Non-pigmented ciliary epithelial cell (primary cell): ENCODE results near the gene GATB.

Experiments
- DNase-seq: peaks from one replicate; pipeline ENCODE4 v3.0.0-alpha.2; 2010; ENCODE audit warnings: low read depth

The GATB gene

DNA sequence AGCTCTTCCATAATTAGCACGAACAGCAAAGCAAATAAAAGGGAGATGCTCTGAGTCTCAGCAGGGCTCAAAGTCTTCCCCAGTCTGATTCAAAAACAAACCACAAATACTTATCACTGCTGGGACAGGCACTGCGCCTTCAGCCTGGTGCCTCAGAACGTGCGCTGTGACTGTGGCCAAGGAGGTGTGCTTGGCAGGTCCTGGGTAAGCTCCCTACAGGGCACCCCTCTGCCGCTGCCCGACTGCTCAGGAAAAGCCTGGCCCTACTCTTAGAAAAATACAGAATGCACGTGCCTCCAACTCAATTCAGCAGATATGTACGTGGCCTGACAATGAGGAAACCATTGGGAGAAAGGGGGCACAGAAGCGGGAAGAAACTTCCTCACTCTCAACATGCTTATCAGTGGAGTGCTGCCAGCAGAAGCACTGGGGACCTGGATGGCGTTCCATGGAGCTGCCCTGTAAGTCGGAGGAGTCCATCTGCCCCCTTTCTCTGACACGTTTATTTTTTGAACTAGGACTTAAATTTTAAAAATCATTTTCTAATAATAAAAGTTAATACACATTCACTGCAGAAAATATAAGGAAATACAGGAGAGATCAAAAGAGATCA, 86.8 kb downstream of the GATB start:
- no peak for DNase-seq

DNA sequence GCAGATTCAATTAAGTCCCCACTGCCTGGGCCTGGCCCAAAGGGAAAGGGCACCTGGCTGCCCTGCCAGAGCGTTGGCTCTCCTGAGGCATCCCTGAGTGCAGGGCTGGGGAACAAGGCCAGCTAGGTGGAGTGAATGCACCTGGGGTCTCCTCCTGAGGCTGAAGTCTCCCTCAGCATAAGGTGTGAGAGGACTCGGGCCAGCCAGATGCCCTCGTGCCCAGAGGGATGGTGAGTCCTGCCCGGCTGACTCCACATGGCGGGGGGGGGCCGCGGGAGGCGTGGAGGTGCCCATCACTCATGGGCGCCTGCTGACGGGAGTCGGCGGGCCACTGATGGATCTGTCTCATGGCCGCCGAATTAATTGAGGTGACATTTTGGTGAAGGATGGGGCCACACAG, 87.8 kb downstream of the GATB start:
- no peak for DNase-seq

DNA sequence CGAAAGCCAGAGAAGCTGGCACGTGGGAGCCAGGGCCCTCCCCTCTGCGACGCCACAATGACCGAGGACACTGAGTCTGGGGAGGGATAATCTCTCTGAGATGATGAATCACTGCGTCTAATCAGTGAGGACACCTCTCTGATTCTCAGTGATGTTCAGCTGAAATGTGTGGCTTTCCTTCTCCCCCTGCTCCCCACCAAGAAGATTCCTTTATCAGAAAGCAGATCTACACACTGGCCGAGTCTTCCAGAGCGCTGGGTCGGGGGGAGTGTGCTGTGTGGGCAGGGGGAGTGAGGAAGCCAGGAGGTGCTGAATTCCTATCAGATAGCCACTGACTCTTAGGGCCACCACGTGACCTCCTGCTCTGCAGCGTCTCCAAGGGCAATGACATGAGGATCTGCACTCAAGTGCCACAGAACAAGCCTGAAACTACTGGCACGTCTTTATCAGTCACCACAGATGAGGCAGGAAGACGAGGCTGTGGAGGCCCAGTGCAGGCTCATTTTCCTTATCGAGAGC, 89.2 kb downstream of the GATB start:
- no peak for DNase-seq

DNA sequence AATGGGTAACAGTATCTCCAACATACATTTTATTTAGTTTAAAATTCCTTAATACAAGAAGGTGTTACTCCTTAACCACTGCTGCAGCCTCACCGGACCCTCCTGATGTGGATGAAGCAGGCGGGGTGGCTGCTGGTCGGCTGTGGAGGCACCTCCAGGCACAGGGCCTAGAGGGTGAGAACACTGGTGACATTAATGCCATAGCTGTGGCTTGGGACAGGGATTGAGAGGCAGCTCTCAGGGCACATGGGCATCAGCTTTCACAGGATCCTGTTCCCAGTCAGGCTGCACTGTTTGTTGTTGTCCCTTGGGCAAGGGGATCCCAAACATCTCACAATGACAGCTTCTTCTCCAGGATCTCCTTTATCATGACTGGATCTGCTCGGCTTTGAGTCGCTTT, 90.0 kb downstream of the GATB start:
- no peak for DNase-seq

GRCh38 chr4:151669990-151670389, 90.8 kb downstream of the GATB start:
- no peak for DNase-seq

- no peak for DNase-seq
These were observed 92.0 kb downstream of the GATB start for GRCh38 chr4:151668689-151669402.

GRCh38 chr4:151667666-151668065, 93.1 kb downstream of the GATB start:
- DNase-seq: no peak

- no peak for DNase-seq
These were observed 93.8 kb downstream of the GATB start for GRCh38 chr4:151667048-151667447.

- DNase-seq: no peak
These were observed 94.3 kb downstream of the GATB start for GRCh38 chr4:151666501-151666900.

- no peak for DNase-seq
These were observed 95.1 kb downstream of the GATB start for GRCh38 chr4:151665785-151666127.

DNA sequence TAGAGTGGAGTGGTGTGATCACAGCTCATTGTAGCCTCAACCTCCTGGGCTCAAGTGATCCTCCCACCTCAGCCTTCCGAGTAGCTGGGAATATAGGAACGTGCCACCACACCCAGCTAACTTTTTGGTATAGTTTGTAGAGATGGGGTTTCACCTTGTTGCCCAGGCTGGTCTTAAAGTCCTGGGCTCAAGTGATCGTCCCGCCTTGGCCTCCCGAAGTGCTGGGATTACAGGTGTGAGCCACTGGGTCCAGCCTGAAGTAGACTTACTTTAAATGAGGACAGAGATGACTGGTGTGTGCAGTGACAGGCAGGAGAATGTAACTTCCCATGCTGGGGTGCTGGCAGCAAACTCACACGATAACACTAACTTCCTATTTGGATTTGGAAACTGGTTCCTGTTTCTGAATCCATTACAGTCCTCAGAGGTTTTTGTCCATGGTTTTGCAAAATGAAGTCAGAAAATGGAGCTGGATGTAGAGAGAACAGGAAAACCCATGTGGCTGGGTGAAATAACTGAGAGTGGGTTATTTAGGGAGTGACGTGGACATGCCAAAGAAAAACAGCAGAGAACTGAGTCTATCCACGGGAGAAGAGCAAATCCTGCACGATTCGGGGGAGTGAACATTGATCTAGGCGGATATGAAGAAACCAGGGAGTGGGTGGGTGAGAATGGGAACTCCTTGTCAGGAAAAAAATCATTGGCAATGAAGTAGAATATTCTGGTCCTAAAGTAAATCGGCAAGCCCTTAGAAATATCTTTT, 95.6 kb downstream of the GATB start:
- no peak for DNase-seq

DNA sequence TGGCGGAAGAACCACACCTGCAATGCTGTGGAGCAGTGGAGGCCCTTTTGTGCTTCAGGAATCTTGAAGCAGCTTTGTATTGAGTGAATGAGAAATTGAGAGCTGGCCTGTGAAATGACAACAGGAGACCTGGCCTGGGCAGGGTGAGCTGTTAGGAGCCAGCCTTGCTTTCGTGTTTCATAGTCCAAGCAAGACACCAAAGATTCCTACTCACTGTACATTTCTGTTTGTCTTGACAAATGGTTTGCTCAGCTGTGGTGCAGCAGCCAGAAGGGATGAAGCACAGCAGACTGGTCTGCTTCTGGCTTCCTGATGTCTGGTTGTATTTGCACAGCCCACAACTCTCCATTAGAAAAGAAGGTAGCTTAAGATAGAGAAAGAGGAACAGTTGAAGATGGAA, 96.5 kb downstream of the GATB start:
- DNase-seq: no peak

GRCh38 chr4:151663109-151663508, 97.7 kb downstream of the GATB start:
- DNase-seq: no peak

DNA sequence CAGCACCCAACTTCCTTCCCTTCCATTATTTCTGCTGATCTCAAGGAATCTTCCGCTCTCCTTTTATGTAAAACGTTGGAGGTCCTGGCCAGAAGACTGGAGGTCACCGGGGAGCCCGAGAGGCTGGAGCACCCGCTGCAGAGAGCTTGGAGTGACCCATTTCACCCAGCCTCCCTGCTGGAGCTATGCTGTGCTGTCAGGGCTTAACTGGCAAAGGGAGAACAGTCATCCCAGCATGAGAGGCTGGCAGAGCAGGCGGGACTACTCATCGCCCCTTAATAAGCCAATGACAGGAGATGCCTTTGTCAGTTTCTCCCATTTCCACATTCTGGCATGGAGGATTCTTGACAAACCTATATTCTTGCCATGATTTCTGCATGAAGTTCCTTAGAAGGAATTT, 98.9 kb downstream of the GATB start:
- no peak for DNase-seq

- no peak for DNase-seq
These were observed 100.1 kb downstream of the GATB start for GRCh38 chr4:151660676-151661075.

- no peak for DNase-seq
These were observed 101.0 kb downstream of the GATB start for GRCh38 chr4:151659601-151660364.

DNA sequence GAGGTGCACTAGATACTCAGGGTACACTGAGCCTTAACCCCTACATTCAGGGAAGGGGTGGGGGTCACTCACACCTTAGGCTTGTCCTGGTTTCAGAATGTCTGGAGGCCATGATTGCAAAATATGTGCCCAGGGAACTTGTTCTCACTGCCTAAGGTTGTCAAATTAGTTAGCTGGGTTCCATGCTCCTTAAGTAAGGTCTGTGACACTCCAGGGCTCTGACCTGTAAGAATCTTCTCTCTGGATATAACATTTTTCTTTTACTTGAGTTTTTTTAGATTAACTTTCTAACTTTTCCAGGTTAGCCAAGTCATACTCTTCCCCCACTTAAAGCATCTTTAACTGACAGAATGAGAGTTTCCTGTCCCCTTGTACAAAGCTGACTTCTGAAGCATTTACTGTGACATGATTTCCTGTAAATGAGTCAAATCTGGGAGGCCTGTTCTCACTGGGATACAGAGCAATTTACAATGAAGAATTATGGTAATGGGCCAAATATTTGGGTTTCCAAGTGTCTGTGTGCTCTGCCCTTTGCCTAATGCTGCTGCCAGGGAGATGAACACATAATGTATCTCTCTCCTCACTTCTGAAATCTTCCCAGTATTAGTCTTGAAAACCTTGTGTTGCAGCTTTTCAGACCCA, 101.7 kb downstream of the GATB start:
- DNase-seq: no peak

GRCh38 chr4:151657896-151658295, 102.9 kb downstream of the GATB start:
- DNase-seq: no peak

DNA sequence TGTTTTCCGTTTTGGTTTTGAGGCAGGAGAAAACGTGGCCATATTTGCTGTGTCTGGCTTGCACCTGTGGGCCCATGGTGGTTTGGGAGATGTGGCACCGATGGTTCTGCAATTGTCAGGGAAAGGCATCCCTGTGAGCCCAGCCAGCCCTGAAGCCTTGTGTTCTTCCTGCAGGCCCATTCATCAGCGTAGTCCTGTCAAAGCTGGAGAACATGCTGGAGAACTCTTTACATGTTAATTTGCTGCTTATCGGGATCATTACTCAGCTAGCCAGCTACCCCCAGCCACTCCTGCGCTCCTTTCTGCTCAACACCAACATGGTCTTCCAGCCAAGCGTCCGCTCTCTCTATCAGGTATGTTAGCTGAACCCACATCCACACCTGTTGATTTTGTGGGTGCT, 104.7 kb downstream of the GATB start:
- DNase-seq: no peak

DNA sequence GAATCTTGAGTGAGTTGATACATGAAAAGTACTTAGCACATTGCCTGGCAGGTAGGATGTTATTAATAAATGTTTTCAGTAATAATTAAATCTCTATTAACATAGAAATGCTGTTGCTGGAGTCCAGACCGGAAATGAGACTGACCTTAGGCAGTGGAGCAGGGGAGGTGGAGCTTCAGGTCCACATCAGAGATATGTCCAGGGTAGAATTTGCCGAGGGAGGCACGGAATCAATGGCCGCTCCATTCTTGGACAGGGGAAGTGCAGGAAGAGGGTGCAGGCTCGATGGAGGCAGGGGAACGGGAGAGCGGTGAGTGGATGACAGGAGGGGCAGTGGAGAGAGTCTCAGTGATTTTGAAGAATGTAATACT, 107.3 kb downstream of the GATB start:
- no peak for DNase-seq

GRCh38 chr4:151652841-151653547, 107.8 kb downstream of the GATB start:
- no peak for DNase-seq
